ENCODE data around the gene ITIH5. TPM values are rescaled to one million over a fixed set of nuclear protein-coding genes. Genes with fewer than 3 reads are reported as not detected.

Gene ITIH5
- total and polyA plus RNA-seq, 9 of the 15 experiments (the other 6 are each of a cell fraction or from before 2014, with no cell fraction given) = 0.52 to 4.5 (median 2.6) TPM

DNA sequence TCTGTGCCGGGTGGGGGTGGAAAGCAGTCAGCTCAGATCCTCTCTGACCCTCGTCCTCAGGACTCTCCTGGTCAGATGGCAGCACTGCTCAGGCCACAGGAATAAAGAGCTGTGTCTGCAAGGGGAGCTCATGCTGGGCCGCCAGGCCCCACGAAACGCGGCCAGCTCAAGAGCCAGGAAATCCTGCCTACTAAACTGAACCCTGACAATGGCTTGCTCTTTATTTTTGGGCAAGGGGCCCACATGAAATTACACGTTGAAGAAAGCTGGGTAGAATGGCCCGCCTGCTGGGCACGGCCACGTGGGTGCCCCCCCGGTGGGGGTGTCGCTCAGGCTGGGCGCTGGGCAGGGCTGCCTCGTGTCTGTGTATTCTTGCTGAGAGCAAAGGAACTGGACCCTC, 103.0 kb downstream of the ITIH5 start:
- H3K36me3 ChIP-seq (ENCODE audit: control insufficient read depth, insufficient read depth, low read length) = no peaks in the 10 kb centered on the region
- TF ChIP-seq MTA1 (IDR thresholded peaks at IDR 0.05; ENCODE audit: borderline replicate concordance) = no peak
- TF ChIP-seq GTF2A2 (tag; IDR thresholded peaks at IDR 0.05) = no peak
- no peak for TF ChIP-seq TBP (optimal IDR thresholded peaks at IDR 0.05; ENCODE audit: low read depth, low read length)
- no peak for TF ChIP-seq FOXJ2 (tag; IDR thresholded peaks at IDR 0.05)
- TF ChIP-seq, protein P1, sequence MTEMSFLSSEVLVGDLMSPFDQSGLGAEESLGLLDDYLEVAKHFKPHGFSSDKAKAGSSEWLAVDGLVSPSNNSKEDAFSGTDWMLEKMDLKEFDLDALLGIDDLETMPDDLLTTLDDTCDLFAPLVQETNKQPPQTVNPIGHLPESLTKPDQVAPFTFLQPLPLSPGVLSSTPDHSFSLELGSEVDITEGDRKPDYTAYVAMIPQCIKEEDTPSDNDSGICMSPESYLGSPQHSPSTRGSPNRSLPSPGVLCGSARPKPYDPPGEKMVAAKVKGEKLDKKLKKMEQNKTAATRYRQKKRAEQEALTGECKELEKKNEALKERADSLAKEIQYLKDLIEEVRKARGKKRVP (CRISPR knock-in tag; IDR thresholded peaks at IDR 0.05) = no peak
- TF ChIP-seq PURB (CRISPR knock-in tag; IDR thresholded peaks at IDR 0.05; ENCODE audit: low read depth) = no peak
- TF ChIP-seq EP300 (IDR thresholded peaks at IDR 0.05; ENCODE audit: low read length) = no peak
- TF ChIP-seq POLR2B (IDR thresholded peaks at IDR 0.05; ENCODE audit: low read depth, partially characterized antibody) = no peak
- no peak for TF ChIP-seq ZFPM2 (CRISPR knock-in tag; IDR thresholded peaks at IDR 0.05)
- TF ChIP-seq ZNF224 (CRISPR knock-in tag; IDR thresholded peaks at IDR 0.05) = no peak
- no peak for TF ChIP-seq ASH1L (IDR thresholded peaks at IDR 0.05; ENCODE audit: borderline replicate concordance, low read depth, partially characterized antibody)
- no peak for TF ChIP-seq SP2 (IDR thresholded peaks at IDR 0.05; ENCODE audit: extremely low read depth, low read depth, low read length, poor library complexity, severe bottlenecking)
- TF ChIP-seq RBM34 (IDR thresholded peaks at IDR 0.05; ENCODE audit: borderline replicate concordance, insufficient read depth, low read length) = no peak
- TF ChIP-seq HNRNPL (IDR thresholded peaks at IDR 0.05; ENCODE audit: low read depth, low read length) = no peak
- TF ChIP-seq, protein P2, sequence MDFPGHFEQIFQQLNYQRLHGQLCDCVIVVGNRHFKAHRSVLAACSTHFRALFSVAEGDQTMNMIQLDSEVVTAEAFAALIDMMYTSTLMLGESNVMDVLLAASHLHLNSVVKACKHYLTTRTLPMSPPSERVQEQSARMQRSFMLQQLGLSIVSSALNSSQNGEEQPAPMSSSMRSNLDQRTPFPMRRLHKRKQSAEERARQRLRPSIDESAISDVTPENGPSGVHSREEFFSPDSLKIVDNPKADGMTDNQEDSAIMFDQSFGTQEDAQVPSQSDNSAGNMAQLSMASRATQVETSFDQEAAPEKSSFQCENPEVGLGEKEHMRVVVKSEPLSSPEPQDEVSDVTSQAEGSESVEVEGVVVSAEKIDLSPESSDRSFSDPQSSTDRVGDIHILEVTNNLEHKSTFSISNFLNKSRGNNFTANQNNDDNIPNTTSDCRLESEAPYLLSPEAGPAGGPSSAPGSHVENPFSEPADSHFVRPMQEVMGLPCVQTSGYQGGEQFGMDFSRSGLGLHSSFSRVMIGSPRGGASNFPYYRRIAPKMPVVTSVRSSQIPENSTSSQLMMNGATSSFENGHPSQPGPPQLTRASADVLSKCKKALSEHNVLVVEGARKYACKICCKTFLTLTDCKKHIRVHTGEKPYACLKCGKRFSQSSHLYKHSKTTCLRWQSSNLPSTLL (IDR thresholded peaks at IDR 0.05) = no peak
- FAIRE-seq = no peak
- no peaks in the 10 kb centered on the region for H3K4me1 ChIP-seq (replicated peaks in 1 of 2; ENCODE audit: control insufficient read depth in 2 of 2, insufficient read depth in 2 of 2, low read length in 2 of 2)
- under 1% methylated on average over 14 of the region's 14 CpGs for WGBS (ENCODE audit: insufficient coverage, low coverage, missing lambda C conversion rate)
- H3K4me3 ChIP-seq = no peak overlapping the region
- ChIA-PET CTCF (ENCODE audit: low intra/inter-chr PET ratio) (no interaction called here), POLR2A (interaction anchor here (0.7 to 1.0 kb wide), 2 partner anchors 9 to 15 kb away, joined by 3 read pairs; no protein-coding TSS in a partner anchor)
- H3K9me1 ChIP-seq (ENCODE audit: control insufficient read depth, insufficient read depth, low read length) = no peaks in the 10 kb centered on the region
- no peak overlapping the region for H3K9ac ChIP-seq (ENCODE audit: insufficient read depth in 1 of 2, low read depth in 2 of 2, low read length in 2 of 2)
- no peak overlapping the region for H2AFZ ChIP-seq (ENCODE audit: low read depth, low read length)
- H3K4me2 ChIP-seq (ENCODE audit: insufficient read depth, low read length) = no peak overlapping the region
- intact Hi-C loops (cut with micrococcal nuclease) = no loop called here
- H4K20me1 ChIP-seq (replicated peaks; ENCODE audit: control insufficient read depth, insufficient read depth, low read length) = no peaks in the 10 kb centered on the region; the same call in 1 of the 2 replicates
- peaks cover 24 to 36% of the 10 kb centered on the region in 2 experiments; a peak in 3 of 5 replicates for H3K27me3 ChIP-seq (ENCODE audit: control insufficient read depth in 2 of 2, insufficient read depth in 2 of 2, low read length in 2 of 2)
- no peak overlapping the region for H3K27ac ChIP-seq (ENCODE audit: extremely low read depth, low read depth, low read length)
- no TSS peak for BruUV-seq (replicated peaks)
- no peaks in the 10 kb centered on the region for H3K79me2 ChIP-seq (ENCODE audit: control insufficient read depth, insufficient read depth, low read length)
- DNase-seq (ENCODE audit: extremely low read depth in 1 of 4, low spot score in 3 of 4) = no peak
- in situ Hi-C loops (cut with MboI) = no loop called here
- ATAC-seq = no peak
- H3K9me3 ChIP-seq (replicated peaks; ENCODE audit: control insufficient read depth, insufficient read depth, low read depth, low read length) = no peaks in the 10 kb centered on the region
